Measurements from ENCODE around the gene CCDC27.

The CCDC27 gene

GRCh38 chr1:3750741-3751140 is 1.5 kb upstream of the CCDC27 start:
- H3K9ac ChIP-seq (ENCODE audit: low read depth, low read length), result no peak overlapping the region
- no peaks in the 10 kb centered on the region for H3K36me3 ChIP-seq (ENCODE audit: insufficient read depth, low read depth, low read length)
- H3K4me3 ChIP-seq (ENCODE audit: low read length), result no peak overlapping the region
- peaks cover 16% of the 10 kb centered on the region for H3K27me3 ChIP-seq (ENCODE audit: insufficient read depth, low read length)
- no peaks in the 10 kb centered on the region for H3K9me3 ChIP-seq (ENCODE audit: insufficient read depth, low read depth, low read length)
- H3K4me1 ChIP-seq (ENCODE audit: insufficient read depth, low read length), result peaks cover 7% of the 10 kb centered on the region; the same call in 1 of the 2 replicates
- H3K27ac ChIP-seq (ENCODE audit: low read length), result no peak overlapping the region

GRCh38 chr1:3753656-3754454 is 1.6 kb downstream of the CCDC27 start:
- H3K27me3 ChIP-seq (ENCODE audit: insufficient read depth, low read length), result peaks cover 16% of the 10 kb centered on the region
- H3K9me3 ChIP-seq (ENCODE audit: insufficient read depth, low read depth, low read length), result no peaks in the 10 kb centered on the region
- H3K9ac ChIP-seq (ENCODE audit: low read depth, low read length), result no peak overlapping the region

GRCh38 chr1:3756394-3756793 is 4.1 kb downstream of the CCDC27 start:
- H3K4me3 ChIP-seq (ENCODE audit: low read length), result no peak overlapping the region
- no peaks in the 10 kb centered on the region for H3K27me3 ChIP-seq (ENCODE audit: insufficient read depth, low read length)
- no peaks in the 10 kb centered on the region for H3K9me3 ChIP-seq (ENCODE audit: insufficient read depth, low read depth, low read length)
- H3K36me3 ChIP-seq (ENCODE audit: insufficient read depth, low read depth, low read length), result no peaks in the 10 kb centered on the region
- no peaks in the 10 kb centered on the region for H3K4me1 ChIP-seq (ENCODE audit: insufficient read depth, low read length)
- H3K9ac ChIP-seq (ENCODE audit: low read depth, low read length), result no peak overlapping the region
- H3K27ac ChIP-seq (ENCODE audit: low read length), result no peak overlapping the region

More at GRCh38 chr1:3753656-3754454, 1.6 kb downstream of the CCDC27 start:
- H3K4me3 ChIP-seq (ENCODE audit: low read length), result no peak overlapping the region
- no peaks in the 10 kb centered on the region for H3K4me1 ChIP-seq (ENCODE audit: insufficient read depth, low read length)
- no peaks in the 10 kb centered on the region for H3K36me3 ChIP-seq (ENCODE audit: insufficient read depth, low read depth, low read length)
- no peak overlapping the region for H3K27ac ChIP-seq (ENCODE audit: low read length)

DNA sequence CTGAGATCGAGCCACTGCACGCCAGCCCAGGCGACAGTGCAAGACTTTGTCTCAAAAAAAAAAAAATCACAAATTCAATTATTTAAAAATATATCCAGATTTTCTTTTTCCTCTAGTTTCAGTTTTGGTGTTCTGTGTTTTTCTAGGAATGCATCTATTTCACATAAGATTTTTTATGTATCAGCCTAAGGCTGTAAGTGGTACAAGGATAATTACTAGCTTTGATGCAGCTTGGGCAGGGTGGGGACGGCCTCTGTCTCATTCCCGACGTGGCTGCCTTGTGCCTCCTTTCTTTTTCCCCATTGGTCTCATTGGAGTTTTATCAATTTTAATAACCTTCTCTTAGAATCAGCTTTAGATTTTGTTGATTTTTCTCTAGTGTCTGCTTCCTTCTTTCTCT is 6.9 kb downstream of the CCDC27 start:
- Histone ChIP-seq H3K27ac (ENCODE audit: low read length) (no peak overlapping the region), H3K27me3 (ENCODE audit: insufficient read depth, low read length) (no peaks in the 10 kb centered on the region), H3K4me1 (ENCODE audit: insufficient read depth, low read length) (no peaks in the 10 kb centered on the region), H3K36me3 (ENCODE audit: insufficient read depth, low read depth, low read length) (no peaks in the 10 kb centered on the region), H3K4me3 (ENCODE audit: low read length) (no peak overlapping the region), H3K9ac (ENCODE audit: low read depth, low read length) (no peak overlapping the region), H3K9me3 (ENCODE audit: insufficient read depth, low read depth, low read length) (no peaks in the 10 kb centered on the region)

- Histone ChIP-seq H3K4me1 (ENCODE audit: insufficient read depth, low read length) (no peaks in the 10 kb centered on the region), H3K9me3 (ENCODE audit: insufficient read depth, low read depth, low read length) (no peaks in the 10 kb centered on the region), H3K9ac (ENCODE audit: low read depth, low read length) (no peak overlapping the region), H3K36me3 (ENCODE audit: insufficient read depth, low read depth, low read length) (no peaks in the 10 kb centered on the region), H3K27ac (ENCODE audit: low read length) (no peak overlapping the region), H3K4me3 (ENCODE audit: low read length) (no peak overlapping the region), H3K27me3 (ENCODE audit: insufficient read depth, low read length) (no peaks in the 10 kb centered on the region)
Measured at GRCh38 chr1:3759796-3760195, 7.5 kb downstream of the CCDC27 start.

- Histone ChIP-seq H3K9me3 (ENCODE audit: insufficient read depth, low read depth, low read length) (no peaks in the 10 kb centered on the region), H3K4me1 (ENCODE audit: insufficient read depth, low read length) (no peaks in the 10 kb centered on the region), H3K4me3 (ENCODE audit: low read length) (no peak overlapping the region), H3K27me3 (ENCODE audit: insufficient read depth, low read length) (no peaks in the 10 kb centered on the region), H3K36me3 (ENCODE audit: insufficient read depth, low read depth, low read length) (no peaks in the 10 kb centered on the region), H3K27ac (ENCODE audit: low read length) (no peak overlapping the region), H3K9ac (ENCODE audit: low read depth, low read length) (no peak overlapping the region)
Measured at GRCh38 chr1:3761296-3762010, 9.2 kb downstream of the CCDC27 start.

- Histone ChIP-seq H3K9me3 (ENCODE audit: insufficient read depth, low read depth, low read length) (no peaks in the 10 kb centered on the region), H3K4me3 (ENCODE audit: low read length) (no peak overlapping the region), H3K36me3 (ENCODE audit: insufficient read depth, low read depth, low read length) (no peaks in the 10 kb centered on the region), H3K27me3 (ENCODE audit: insufficient read depth, low read length) (no peaks in the 10 kb centered on the region), H3K27ac (ENCODE audit: low read length) (no peak overlapping the region), H3K4me1 (ENCODE audit: insufficient read depth, low read length) (no peaks in the 10 kb centered on the region), H3K9ac (ENCODE audit: low read depth, low read length) (no peak overlapping the region)
Measured at GRCh38 chr1:3762151-3762872, 10.1 kb downstream of the CCDC27 start.

- Histone ChIP-seq H3K36me3 (ENCODE audit: insufficient read depth, low read depth, low read length) (no peaks in the 10 kb centered on the region), H3K27me3 (ENCODE audit: insufficient read depth, low read length) (no peaks in the 10 kb centered on the region), H3K4me1 (ENCODE audit: insufficient read depth, low read length) (no peaks in the 10 kb centered on the region), H3K4me3 (ENCODE audit: low read length) (no peak overlapping the region), H3K9ac (ENCODE audit: low read depth, low read length) (no peak overlapping the region), H3K27ac (ENCODE audit: low read length) (no peak overlapping the region), H3K9me3 (ENCODE audit: insufficient read depth, low read depth, low read length) (no peaks in the 10 kb centered on the region)
Measured at GRCh38 chr1:3762873-3763228, 10.6 kb downstream of the CCDC27 start.

DNA sequence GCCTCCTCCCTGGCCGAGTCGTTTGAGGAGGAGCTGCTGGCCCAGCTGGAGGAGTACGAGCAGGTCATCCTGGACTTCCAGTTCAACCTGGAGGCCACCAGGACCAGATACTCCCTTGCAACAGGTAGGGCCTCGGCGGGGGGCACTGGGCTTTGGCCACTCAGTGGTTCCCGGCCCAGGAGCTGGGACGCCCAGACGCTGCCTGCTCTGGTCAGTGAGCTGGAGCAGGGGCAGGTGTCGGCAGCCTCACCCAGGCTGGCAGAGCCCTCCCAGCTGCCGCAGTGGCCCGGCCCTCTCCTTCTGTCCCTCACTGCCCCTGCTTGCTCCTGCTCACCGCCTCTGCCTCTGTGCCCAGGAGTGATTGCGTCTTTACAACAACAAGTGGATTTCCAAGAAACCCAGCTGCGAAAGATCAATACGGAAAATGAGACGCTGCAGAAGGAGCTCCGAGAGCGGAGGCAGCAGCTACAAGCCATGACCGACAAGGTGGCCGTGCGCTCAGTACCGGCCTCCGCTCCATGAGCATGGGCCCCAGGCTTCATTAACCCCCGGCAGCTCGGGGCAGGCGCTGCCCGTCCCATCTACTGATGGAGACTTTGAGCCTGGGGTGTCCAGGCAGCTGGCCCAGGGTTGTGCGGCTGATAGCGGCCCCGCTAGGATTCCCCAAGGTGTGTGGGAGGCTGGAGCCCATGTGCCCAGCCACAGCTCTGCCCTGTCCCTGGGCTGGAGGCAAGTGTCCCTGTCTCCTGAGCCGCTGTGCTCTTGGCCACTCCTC is 11.3 kb downstream of the CCDC27 start:
- H3K36me3 ChIP-seq (ENCODE audit: insufficient read depth, low read depth, low read length), result no peaks in the 10 kb centered on the region
- no peak overlapping the region for H3K9ac ChIP-seq (ENCODE audit: low read depth, low read length)
- H3K27ac ChIP-seq (ENCODE audit: low read length), result no peak overlapping the region
- H3K4me1 ChIP-seq (ENCODE audit: insufficient read depth, low read length), result no peaks in the 10 kb centered on the region
- no peak overlapping the region for H3K4me3 ChIP-seq (ENCODE audit: low read length)
- H3K9me3 ChIP-seq (ENCODE audit: insufficient read depth, low read depth, low read length), result no peaks in the 10 kb centered on the region
- H3K27me3 ChIP-seq (ENCODE audit: insufficient read depth, low read length), result no peaks in the 10 kb centered on the region

GRCh38 chr1:3767328-3767925 is 15.2 kb downstream of the CCDC27 start:
- peaks cover 8% of the 10 kb centered on the region; the same call in 1 of the 2 replicates for H3K27me3 ChIP-seq (ENCODE audit: insufficient read depth, low read length)
- no peak overlapping the region for H3K9ac ChIP-seq (ENCODE audit: low read depth, low read length)
- no peaks in the 10 kb centered on the region for H3K36me3 ChIP-seq (ENCODE audit: insufficient read depth, low read depth, low read length)
- H3K9me3 ChIP-seq (ENCODE audit: insufficient read depth, low read depth, low read length), result no peaks in the 10 kb centered on the region
- no peak overlapping the region for H3K27ac ChIP-seq (ENCODE audit: low read length)
- no peak overlapping the region for H3K4me3 ChIP-seq (ENCODE audit: low read length)
- no peaks in the 10 kb centered on the region for H3K4me1 ChIP-seq (ENCODE audit: insufficient read depth, low read length)

DNA sequence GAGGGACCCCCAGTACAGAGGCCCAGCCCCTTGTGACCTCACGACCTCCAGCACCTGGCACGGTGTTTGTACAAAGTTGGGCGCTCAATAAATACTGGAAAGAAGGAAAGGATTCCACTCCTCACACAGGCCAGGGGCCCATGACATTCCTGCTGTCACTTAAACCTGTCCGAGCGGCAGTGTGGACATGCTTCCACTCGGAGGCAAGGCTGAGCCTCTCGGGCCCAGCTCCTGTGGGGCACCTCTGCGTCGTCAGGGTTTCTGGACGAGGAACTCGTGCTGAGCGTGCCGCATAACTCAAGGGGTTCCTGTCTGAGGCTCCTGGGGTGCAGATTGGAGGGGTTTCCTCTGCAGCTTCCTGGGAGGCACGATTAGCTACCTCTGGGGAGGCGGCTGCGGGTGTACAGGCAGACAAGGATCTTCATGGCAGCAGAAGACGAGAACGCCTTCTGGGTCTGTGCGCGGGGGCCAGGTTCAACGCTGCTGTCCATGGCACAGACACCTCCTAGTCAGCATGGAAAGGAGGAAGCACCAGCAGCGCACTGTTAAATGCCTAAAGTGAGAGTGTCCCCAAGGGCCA is 16.7 kb downstream of the CCDC27 start:
- Histone ChIP-seq H3K4me1 (ENCODE audit: insufficient read depth, low read length) (no peaks in the 10 kb centered on the region), H3K27me3 (ENCODE audit: insufficient read depth, low read length) (peaks cover 13% of the 10 kb centered on the region; the same call in 1 of the 2 replicates), H3K9me3 (ENCODE audit: insufficient read depth, low read depth, low read length) (no peaks in the 10 kb centered on the region), H3K4me3 (ENCODE audit: low read length) (no peak overlapping the region), H3K27ac (ENCODE audit: low read length) (no peak overlapping the region), H3K36me3 (ENCODE audit: insufficient read depth, low read depth, low read length) (no peaks in the 10 kb centered on the region), H3K9ac (ENCODE audit: low read depth, low read length) (no peak overlapping the region)
